GM21576 (cell line): ENCODE measurements around the gene FAM20C.

Experiments
- ATAC-seq: cut with Tn5 transposase; IDR thresholded peaks from one replicate; pipeline ENCODE4 v1.9.1; 2021; ENCODE audit warnings: mild to moderate bottlenecking, moderate library complexity; ENCODE audit not compliant: unreplicated experiment

FAM20C gene

GRCh38 chr7:191981-192649 is at the start of gene FAM20C:
TSS of gene FAM20C (plus strand) at chr7:192571. CDS start at chr7:193200, 629 bp downstream.
- ATAC-seq = no peak

- ATAC-seq = no peak
Observed at GRCh38 chr7:143145-143751, 49.1 kb upstream of the FAM20C start.

GRCh38 chr7:143811-144453 is 48.4 kb upstream of the FAM20C start:
- ATAC-seq = peak; percentile 50

GRCh38 chr7:144454-144826 is 47.9 kb upstream of the FAM20C start:
- no peak for ATAC-seq

- no peak for ATAC-seq
Observed at GRCh38 chr7:145863-146262, 46.5 kb upstream of the FAM20C start.

GRCh38 chr7:148543-148931 is 43.8 kb upstream of the FAM20C start:
- ATAC-seq = no peak

GRCh38 chr7:148932-149790 is 43.2 kb upstream of the FAM20C start:
- ATAC-seq = peak; percentile 96

GRCh38 chr7:149791-150636 is 42.4 kb upstream of the FAM20C start:
- peak; percentile 4 for ATAC-seq

GRCh38 chr7:150811-151221 is 41.6 kb upstream of the FAM20C start:
- no peak for ATAC-seq

- no peak for ATAC-seq
Observed at GRCh38 chr7:151346-152050, 40.9 kb upstream of the FAM20C start.

GRCh38 chr7:152702-153391 is 39.5 kb upstream of the FAM20C start:
- ATAC-seq = no peak

- ATAC-seq = no peak
Observed at GRCh38 chr7:153604-154003, 38.8 kb upstream of the FAM20C start.

GRCh38 chr7:154096-154799 is 38.1 kb upstream of the FAM20C start:
- no peak for ATAC-seq

- no peak for ATAC-seq
Observed at GRCh38 chr7:155469-155900, 36.9 kb upstream of the FAM20C start.

- ATAC-seq = no peak
Observed at GRCh38 chr7:156111-157007, 36.0 kb upstream of the FAM20C start.

- ATAC-seq = no peak
Observed at GRCh38 chr7:157008-157310, 35.4 kb upstream of the FAM20C start.

- ATAC-seq = no peak
Observed at GRCh38 chr7:157771-158625, 34.4 kb upstream of the FAM20C start.
